GM13977 (cell line): Measurements from ENCODE around the gene TRRAP.

Source experiments
- DNase-seq: peaks from one replicate; pipeline ENCODE4 v3.0.0; 2012; ENCODE audit warnings: low spot score
- CTCF ChIP-seq: IDR thresholded peaks from 2 replicates; pipeline ENCODE4 v1.5.1; 2012; ENCODE audit warnings: mild to moderate bottlenecking, control low read depth; ENCODE audit not compliant: insufficient read depth; ENCODE audit errors: extremely low read depth, missing control alignments
- in situ Hi-C: fragments of 300-500 bp; cut with MboI; formaldehyde crosslinking; loops from one replicate; pipeline ENCODE4 v1.12.0; 2022; ENCODE audit warnings: low sequenced_read_pairs, low pct_unique_long_range_greater_than_20kb, mixed read lengths, inconsistent platforms; ENCODE audit not compliant: unreplicated experiment

Gene TRRAP

GRCh38 chr7:98866351-98866750 lies 12.0 kb upstream of the TRRAP start:
- TF ChIP-seq CTCF: no peak
- in situ Hi-C loops: loop anchor here (25.0 kb wide), 1 partner anchor 554 kb away; no protein-coding TSS in a partner anchor
- DNase-seq: no peak

GRCh38 chr7:98866765-98867164 lies 11.6 kb upstream of the TRRAP start:
- no peak for DNase-seq
- in situ Hi-C loops: loop anchor here (25.0 kb wide), 1 partner anchor 554 kb away; no protein-coding TSS in a partner anchor
- no peak for TF ChIP-seq CTCF

GRCh38 chr7:98868450-98868849 lies 9.9 kb upstream of the TRRAP start:
- TF ChIP-seq CTCF: no peak
- no peak for DNase-seq
- in situ Hi-C loops: loop anchor here (25.0 kb wide), 1 partner anchor 556 kb away; no protein-coding TSS in a partner anchor

DNA sequence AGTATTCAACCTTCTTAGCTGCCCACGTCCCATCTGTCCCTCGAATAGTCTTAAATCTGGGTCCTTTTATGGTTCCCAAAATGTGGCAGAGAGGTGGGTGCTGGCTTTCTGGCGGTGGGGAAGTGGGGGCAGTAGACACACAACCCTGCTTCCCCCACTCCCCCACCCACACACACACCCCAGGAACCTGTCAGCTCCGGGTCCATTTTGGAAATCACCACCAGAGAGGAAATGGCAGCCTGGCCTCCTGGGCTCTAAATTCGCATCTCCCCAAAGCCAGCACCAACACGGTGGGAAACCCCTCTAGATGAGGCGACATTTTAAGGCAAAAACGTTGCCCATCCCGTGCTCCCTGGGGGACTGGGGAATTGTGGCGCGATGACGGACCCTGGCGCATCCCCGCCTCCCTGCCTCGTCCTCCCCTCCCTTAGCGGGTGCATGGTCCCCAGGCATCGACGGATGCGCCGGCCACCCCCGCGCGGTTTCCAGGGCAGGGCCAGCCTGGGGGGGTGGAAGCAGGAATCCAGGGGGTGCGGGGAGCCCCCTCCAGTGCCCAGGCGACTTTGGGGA lies 9.2 kb upstream of the TRRAP start:
- in situ Hi-C loops: loop anchor here (25.0 kb wide), 1 partner anchor 557 kb away; no protein-coding TSS in a partner anchor
- TF ChIP-seq CTCF: no peak
- DNase-seq: no peak

DNA sequence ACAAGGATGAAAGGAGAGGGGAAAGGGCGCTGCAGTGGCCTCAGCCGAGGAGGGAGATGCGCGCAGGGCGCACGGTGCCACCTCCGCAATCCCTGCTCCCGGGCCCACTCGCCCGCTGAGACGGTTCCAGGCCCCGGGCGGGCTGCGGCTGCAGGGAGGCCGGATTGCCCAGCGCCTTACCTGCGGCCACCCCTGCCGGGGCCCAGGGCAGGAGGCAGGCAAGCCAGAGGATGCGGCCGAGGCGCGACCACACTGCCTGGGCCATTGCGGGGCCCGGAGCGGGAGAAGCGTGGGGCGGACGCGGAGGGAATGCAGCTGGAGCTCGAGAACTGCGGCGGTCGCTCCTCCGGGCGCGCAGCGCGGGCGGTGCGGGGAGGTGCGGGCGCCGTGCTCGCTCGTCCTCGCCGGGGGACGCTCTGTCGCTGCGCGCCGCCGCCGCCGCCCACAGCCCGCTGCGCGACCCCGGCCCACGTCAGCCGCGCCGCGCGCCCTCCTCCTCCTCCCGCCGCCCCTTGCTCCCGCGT lies 8.7 kb upstream of the TRRAP start, which contains the start of gene TMEM130:
TMEM130 (minus strand) TSS at position 418 of the 524 bp plus-strand sequence; CDS start at position 265, 153 bp downstream.
- DNase-seq: no peak
- no peak for TF ChIP-seq CTCF
- in situ Hi-C loops: loop anchor here (25.0 kb wide), 1 partner anchor 557 kb away; no protein-coding TSS in a partner anchor

- DNase-seq: peak; percentile 79
- in situ Hi-C loops: loop anchor here (25.0 kb wide), 1 partner anchor 558 kb away; no protein-coding TSS in a partner anchor
- no peak for TF ChIP-seq CTCF
These were observed 8.1 kb upstream of the TRRAP start for GRCh38 chr7:98870121-98870651.
